ENCODE data around the gene OVAAL.

- no peak for TF ChIP-seq CTCF (conservative IDR thresholded peaks at IDR 0.05; ENCODE audit: low read length)
- TF ChIP-seq EZH2phosphoT487 (IDR thresholded peaks at IDR 0.05; ENCODE audit: borderline replicate concordance, low read depth, low read length), result no peak
These were observed 8.9 kb downstream of the OVAAL start for GRCh38 chr1:180567654-180568053.

Measured in OCI-LY7 (cell line).